HG03342 (cell line): ENCODE measurements around the gene KCNN1.

Source experiments
- ATAC-seq: cut with Tn5 transposase; IDR thresholded peaks from one replicate; pipeline ENCODE4 v1.9.1; 2021; ENCODE audit warnings: mild to moderate bottlenecking, moderate library complexity; ENCODE audit not compliant: unreplicated experiment

The KCNN1 gene

GRCh38 chr19:17946965-17947784 is 19.7 kb upstream of the KCNN1 start:
- ATAC-seq: peak; percentile 26

DNA sequence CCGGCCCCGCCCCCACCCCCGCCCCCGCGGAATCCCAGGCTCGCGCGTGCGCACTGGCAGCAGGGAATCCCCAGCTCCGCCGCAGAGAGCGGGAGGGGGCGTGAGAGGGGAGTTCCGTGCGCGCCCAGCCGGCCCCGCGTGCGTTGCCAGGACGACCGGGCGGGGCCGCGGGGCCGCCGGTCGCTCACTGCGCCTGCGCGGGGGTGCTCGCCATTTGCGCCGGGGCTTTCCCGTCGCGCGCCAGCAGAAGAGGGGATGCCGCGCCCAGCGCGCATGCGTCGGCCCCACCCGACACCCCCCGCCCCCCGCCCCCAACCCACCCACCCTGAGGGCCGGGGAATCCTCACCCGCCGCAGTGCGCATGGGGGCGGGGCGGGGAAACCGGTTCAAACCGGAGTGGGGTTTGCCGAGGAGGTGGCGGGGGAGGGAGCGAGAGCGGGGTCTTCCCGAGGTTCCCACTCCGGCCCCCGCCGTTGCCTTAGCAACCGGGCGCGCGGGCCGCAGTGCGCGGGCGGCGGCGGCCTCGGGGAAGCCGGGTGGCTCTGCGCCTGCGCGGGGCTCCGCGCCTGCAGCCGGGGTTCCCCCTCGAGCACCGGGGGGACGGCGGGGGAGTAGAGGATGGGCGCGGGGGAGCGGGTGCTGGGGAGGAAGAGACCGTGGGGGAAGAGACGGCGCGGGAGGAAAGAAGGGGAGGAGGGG is 18.9 kb upstream of the KCNN1 start:
- peak; percentile 54 for ATAC-seq

GRCh38 chr19:17948514-17948900 is 18.4 kb upstream of the KCNN1 start:
- no peak for ATAC-seq

- no peak for ATAC-seq
Measured at GRCh38 chr19:17948931-17949930, 17.7 kb upstream of the KCNN1 start.

DNA sequence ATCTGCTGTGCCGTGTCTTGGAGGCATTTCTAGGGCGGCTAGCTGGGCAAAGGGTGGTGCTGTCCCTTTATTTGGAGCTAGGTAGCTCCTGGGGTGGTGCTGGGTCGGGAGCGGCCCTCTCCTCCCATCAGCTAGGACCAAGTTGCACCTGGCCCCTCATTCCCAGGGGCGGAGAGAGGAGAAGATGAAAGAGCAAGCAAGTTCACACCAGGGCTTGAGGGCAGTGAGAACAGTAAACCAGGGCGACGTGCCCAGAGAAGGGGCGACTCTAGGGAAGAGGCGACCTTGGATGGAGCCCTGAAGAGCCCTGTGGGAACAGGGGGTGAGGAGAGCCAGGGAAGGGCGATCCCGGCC is 17.0 kb upstream of the KCNN1 start:
- no peak for ATAC-seq

DNA sequence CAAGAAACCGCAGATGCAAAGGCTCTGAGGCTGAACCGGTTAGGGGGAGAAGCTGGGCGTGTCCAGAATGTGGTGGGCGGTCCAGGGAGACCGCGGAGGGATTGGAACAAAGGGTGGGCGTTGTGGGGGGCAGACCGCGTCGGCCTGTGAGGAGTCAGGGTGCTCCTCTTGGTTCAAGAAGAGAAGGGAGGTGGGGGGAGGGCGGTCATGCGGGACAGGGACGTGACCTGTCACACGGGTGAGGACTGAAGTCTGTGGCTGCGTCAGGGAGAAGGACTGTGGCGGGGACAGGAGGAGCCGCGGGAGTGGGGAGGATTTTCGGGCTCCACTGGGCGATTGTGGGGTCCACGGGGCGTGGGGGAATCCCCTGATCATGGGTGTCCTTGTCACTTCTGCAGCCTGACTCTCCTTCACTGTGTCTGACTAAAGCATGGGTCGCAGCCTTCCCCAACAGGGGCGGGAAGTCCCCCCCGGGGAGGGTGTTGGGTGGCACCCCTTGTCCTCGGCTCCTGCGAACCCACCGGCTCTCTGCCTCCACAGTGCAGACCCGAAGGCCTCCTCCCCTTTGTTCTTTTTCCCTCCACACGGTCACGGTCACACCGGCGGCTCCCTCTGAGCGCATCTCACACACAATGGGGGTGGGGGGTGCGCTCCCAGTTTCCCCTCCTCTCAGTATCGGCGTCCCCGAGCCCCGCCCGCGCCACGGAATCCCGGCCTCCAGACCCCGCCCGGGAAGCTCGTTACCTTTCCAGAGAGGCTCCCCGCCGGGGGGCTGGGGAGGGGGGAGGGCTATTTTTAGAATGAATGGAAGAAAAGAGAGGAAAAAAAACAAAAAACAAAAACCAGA is 16.4 kb upstream of the KCNN1 start:
- ATAC-seq: no peak

GRCh38 chr19:17951157-17951989 is 15.5 kb upstream of the KCNN1 start:
- no peak for ATAC-seq

- ATAC-seq: no peak
Measured at GRCh38 chr19:17951990-17952976, 14.6 kb upstream of the KCNN1 start.

- no peak for ATAC-seq
Measured at GRCh38 chr19:17953316-17953801, 13.5 kb upstream of the KCNN1 start.

DNA sequence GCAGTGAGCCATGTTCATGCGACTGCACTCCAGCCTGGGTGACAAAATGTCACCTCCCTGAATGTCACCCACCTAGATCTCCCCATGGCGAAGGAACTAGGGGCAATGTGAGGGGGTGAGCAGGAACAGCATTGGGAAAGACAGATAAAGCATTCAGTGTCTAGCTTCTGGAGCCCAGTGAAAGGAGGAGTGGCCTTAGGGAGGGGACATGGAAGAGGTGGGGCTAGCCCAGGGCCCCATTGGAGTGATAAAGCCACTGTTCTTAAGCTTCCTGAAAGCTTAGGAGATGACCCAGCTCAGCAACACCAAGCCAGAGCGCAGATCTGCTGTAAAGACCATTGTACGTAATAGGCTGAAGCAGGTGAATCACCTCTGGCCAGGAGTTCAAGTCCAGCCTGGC is 13.0 kb upstream of the KCNN1 start:
- ATAC-seq: no peak

DNA sequence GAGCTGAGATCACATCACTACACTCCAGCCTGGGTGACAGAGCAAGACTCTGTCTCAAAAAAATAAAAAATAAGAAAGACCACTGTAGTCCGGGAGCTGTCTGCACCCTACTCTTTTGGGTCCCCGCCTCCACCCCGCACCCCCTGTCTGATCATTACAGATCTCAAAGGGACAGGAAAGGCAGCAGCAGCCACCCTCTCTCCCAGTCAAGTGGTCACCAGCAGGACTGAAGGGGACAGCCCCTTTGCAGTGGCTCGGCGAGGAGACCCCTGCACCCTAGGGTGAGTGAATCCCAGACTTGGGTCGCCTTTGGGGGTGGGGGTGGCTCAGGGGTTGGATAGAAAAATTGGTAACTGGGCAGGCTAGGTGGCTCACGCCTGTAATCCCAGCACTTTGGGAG is 12.5 kb upstream of the KCNN1 start:
- ATAC-seq: no peak

- no peak for ATAC-seq
Measured at GRCh38 chr19:17957149-17957849, 9.6 kb upstream of the KCNN1 start.

GRCh38 chr19:17957885-17958284 is 9.0 kb upstream of the KCNN1 start:
- ATAC-seq: no peak

DNA sequence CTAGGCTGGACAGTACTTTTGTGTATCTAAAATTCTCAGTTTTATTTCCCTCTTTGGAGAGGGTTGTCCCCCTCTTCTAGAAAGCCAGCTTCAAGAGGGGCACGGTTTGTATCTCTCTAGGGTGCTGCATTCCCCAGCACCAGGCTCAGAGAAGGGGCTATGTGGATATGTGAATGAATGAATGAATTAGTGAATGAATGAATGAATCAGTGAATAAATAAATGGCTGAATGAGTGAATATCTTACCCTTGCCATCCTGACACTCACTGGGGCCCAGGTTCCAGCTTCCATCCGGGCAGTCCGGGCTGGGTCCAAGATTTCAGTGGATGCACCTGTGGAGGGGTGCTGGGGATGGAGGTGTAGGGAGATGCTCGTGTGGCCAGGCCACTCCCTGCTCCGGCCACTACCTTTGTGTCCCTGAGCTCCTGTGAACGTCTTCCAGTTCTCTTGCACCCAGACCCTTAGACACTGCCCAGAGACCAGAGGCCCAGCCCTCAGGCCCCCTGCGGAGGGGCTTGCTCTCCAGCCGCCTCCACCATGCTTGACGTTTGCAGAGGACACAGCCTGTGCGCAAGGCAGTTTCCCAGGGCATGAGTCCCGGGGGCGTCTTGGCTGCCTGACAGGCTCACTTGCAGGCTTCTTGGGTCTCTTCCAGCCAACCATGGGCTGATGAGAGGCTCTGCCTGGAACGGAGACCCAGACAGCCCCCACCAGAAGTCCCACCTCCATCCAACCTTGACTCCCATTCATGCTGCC is 2.8 kb upstream of the KCNN1 start:
- no peak for ATAC-seq

- ATAC-seq: no peak
Measured at GRCh38 chr19:17965370-17966128, 1.4 kb upstream of the KCNN1 start.

DNA sequence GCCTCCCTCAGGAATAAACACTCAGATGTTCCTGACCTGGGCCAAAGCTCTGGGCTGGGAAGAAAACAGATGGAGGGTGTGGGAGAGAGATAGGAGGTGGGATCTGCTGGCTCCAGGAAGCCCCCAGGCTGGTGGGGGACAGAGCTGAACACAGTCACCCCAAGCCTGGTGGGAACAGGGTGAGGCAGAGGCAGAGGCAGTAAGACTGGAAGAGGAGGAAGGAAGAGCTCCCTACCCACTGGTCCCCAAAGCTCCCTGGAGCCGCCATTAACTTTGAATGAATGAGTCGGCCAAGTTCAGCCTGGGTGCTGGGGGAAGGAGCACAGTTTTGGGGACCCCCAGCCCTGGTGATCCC is 801 bp upstream of the KCNN1 start:
- no peak for ATAC-seq
